BLaER1 treated with 17β-estradiol and CSF1 and Interleukin-3, amounts not matched to agents 10 nM and 100 nM (cell line): Measurements from ENCODE around the gene EXOSC10.
A peak's percentile ranks its signal among the peaks of the same experiment; 100 is the strongest.
"Not testable (repeated sequence)": the region's sequence is repeated elsewhere in the genome, so short reads cannot be mapped to it uniquely, and the experiment has no call there.

Experiments
- H3K27ac ChIP-seq, 11 experiments: shearing (Covaris generic); formaldehyde crosslinking; 2 replicates each; pipeline ENCODE4 v1.8.1; 2022
- H3K27me3 ChIP-seq, 11 experiments: shearing (Covaris generic); formaldehyde crosslinking; 2 replicates each; pipeline ENCODE4 v1.8.1; 2022
- H3K36me3 ChIP-seq, 11 experiments: shearing (Covaris generic); formaldehyde crosslinking; 2 replicates each; pipeline ENCODE4 v1.8.1; 2022
- H3K4me1 ChIP-seq, 10 experiments: shearing (Covaris generic); formaldehyde crosslinking; 2 replicates each; pipeline ENCODE4 v1.8.1; 2022
- H3K4me2 ChIP-seq, 11 experiments: shearing (Covaris generic); formaldehyde crosslinking; 2 replicates each; pipeline ENCODE4 v1.8.1; 2022
- H3K4me3 ChIP-seq, 10 experiments: shearing (Covaris generic); formaldehyde crosslinking; 2 replicates each; pipeline ENCODE4 v1.8.1; 2022
- H3K9ac ChIP-seq, 11 experiments: shearing (Covaris generic); formaldehyde crosslinking; 2 replicates each; pipeline ENCODE4 v1.8.1; 2022
- H3K9me3 ChIP-seq, 11 experiments: shearing (Covaris generic); formaldehyde crosslinking; replicated peaks in 1 of 11; 2 replicates each; pipeline ENCODE4 v1.8.1; 2022
- H4K20me1 ChIP-seq, 11 experiments: shearing (Covaris generic); formaldehyde crosslinking; 2 replicates each; pipeline ENCODE4 v1.8.1; 2022
- Cebpa-rat ChIP-seq, 11 experiments: shearing (Covaris generic); IDR thresholded peaks; 2 replicates each; pipeline ENCODE4 v1.8.1; 2022

EXOSC10 gene

GRCh38 chr1:11054666-11055065 is 45.0 kb downstream of the EXOSC10 start:
- no peak for TF ChIP-seq Cebpa-rat (IDR thresholded peaks at IDR 0.05)
- Histone ChIP-seq H4K20me1 (peaks cover 0 to 79% (median 56%) of the 10 kb centered on the region in 11 experiments; a peak in 18 of 22 replicates), H3K4me3 (no peak overlapping the region), H3K9me3 (no peaks in the 10 kb centered on the region), H3K27ac (no peak overlapping the region), H3K36me3 (peaks cover 15 to 60% (median 50%) of the 10 kb centered on the region in 11 experiments; a peak in 21 of 22 replicates), H3K27me3 (no peaks in the 10 kb centered on the region), H3K4me2 (no peak overlapping the region), H3K9ac (no peak overlapping the region), H3K4me1 (peaks cover 11 to 48% (median 36%) of the 10 kb centered on the region in 10 experiments)

GRCh38 chr1:11054181-11054580 is 45.5 kb downstream of the EXOSC10 start:
- Histone ChIP-seq H3K27ac (no peak overlapping the region), H4K20me1 (peaks cover 0 to 76% (median 56%) of the 10 kb centered on the region in 11 experiments; a peak in 18 of 22 replicates), H3K9ac (no peak overlapping the region), H3K4me1 (peaks cover 10 to 48% (median 36%) of the 10 kb centered on the region in 10 experiments), H3K36me3 (peaks cover 15 to 60% (median 50%) of the 10 kb centered on the region in 11 experiments; a peak in 21 of 22 replicates), H3K27me3 (no peaks in the 10 kb centered on the region), H3K4me2 (no peak overlapping the region), H3K9me3 (no peaks in the 10 kb centered on the region), H3K4me3 (no peak overlapping the region)
- TF ChIP-seq Cebpa-rat (IDR thresholded peaks at IDR 0.05) = no peak

GRCh38 chr1:11053758-11054137 is 45.9 kb downstream of the EXOSC10 start:
- Histone ChIP-seq H3K27ac (no peak overlapping the region), H3K4me3 (no peak overlapping the region)

GRCh38 chr1:11052839-11053757 is 46.6 kb downstream of the EXOSC10 start:
- Histone ChIP-seq H3K27ac (no peak overlapping the region), H3K4me2 (peak overlapping the region in 6 of 11 experiments; percentile 1 to 42 (median 21); a peak in 7 of 22 replicates)
- no peak for TF ChIP-seq Cebpa-rat (IDR thresholded peaks at IDR 0.05)

More at GRCh38 chr1:11053758-11054137, 45.9 kb downstream of the EXOSC10 start:
- Histone ChIP-seq H3K4me1 (peaks cover 6 to 44% (median 33%) of the 10 kb centered on the region in 10 experiments), H3K4me2 (peak overlapping the region in 2 of 11 experiments; percentile 1 to 23; a peak in 4 of 22 replicates), H3K36me3 (peaks cover 15 to 55% (median 46%) of the 10 kb centered on the region in 11 experiments; a peak in 21 of 22 replicates), H4K20me1 (peaks cover 0 to 72% (median 52%) of the 10 kb centered on the region in 11 experiments; a peak in 18 of 22 replicates), H3K27me3 (no peaks in the 10 kb centered on the region), H3K9ac (no peak overlapping the region), H3K9me3 (no peaks in the 10 kb centered on the region)
- TF ChIP-seq Cebpa-rat (IDR thresholded peaks at IDR 0.05) = no peak

GRCh38 chr1:11051781-11052511 is 47.7 kb downstream of the EXOSC10 start:
- peak overlapping the region in 2 of 11 experiments; percentile 13 to 23; a peak in 1 of 22 replicates for H3K27ac ChIP-seq

More at GRCh38 chr1:11052839-11053757, 46.6 kb downstream of the EXOSC10 start:
- Histone ChIP-seq H4K20me1 (peaks cover 0 to 65% (median 48%) of the 10 kb centered on the region in 11 experiments; a peak in 18 of 22 replicates), H3K4me3 (no peak overlapping the region), H3K4me1 (peaks cover 0 to 38% (median 26%) of the 10 kb centered on the region in 10 experiments; a peak in 18 of 20 replicates), H3K9me3 (no peaks in the 10 kb centered on the region), H3K36me3 (peaks cover 15 to 49% (median 39%) of the 10 kb centered on the region in 11 experiments; a peak in 21 of 22 replicates), H3K27me3 (no peaks in the 10 kb centered on the region), H3K9ac (no peak overlapping the region)

GRCh38 chr1:11051121-11051520 is 48.5 kb downstream of the EXOSC10 start:
- not testable (repeated sequence) for H3K4me2 ChIP-seq, H3K9me3 ChIP-seq, H3K4me3 ChIP-seq, H3K27me3 ChIP-seq, H3K27ac ChIP-seq
- Histone ChIP-seq H3K36me3 (peaks cover 8 to 29% (median 20%) of the 10 kb centered on the region in 11 experiments; a peak in 21 of 22 replicates), H3K4me1 (peaks cover 0 to 29% (median 22%) of the 10 kb centered on the region in 10 experiments; a peak in 16 of 20 replicates), H3K9ac (0 out of 22 replicates have a peak overlapping the region, but pooled peaks of 1 of the 11 experiments have one; percentile 15), H4K20me1 (peaks cover 0 to 49% (median 31%) of the 10 kb centered on the region in 11 experiments; a peak in 18 of 22 replicates)

More at GRCh38 chr1:11051781-11052511, 47.7 kb downstream of the EXOSC10 start:
- H3K9ac ChIP-seq = peak overlapping the region in 3 of 11 experiments; percentile 13 to 31 (median 15); a peak in 3 of 22 replicates
- no peaks in the 10 kb centered on the region for H3K27me3 ChIP-seq
- no peaks in the 10 kb centered on the region for H3K9me3 ChIP-seq
- H3K36me3 ChIP-seq = peaks cover 15 to 37% (median 28%) of the 10 kb centered on the region in 11 experiments; a peak in 21 of 22 replicates
- no peak overlapping the region for H3K4me3 ChIP-seq
- H3K4me2 ChIP-seq = peak overlapping the region in 7 of 11 experiments; percentile 13 to 42 (median 27); a peak in 10 of 22 replicates
- peaks cover 0 to 54% (median 39%) of the 10 kb centered on the region in 11 experiments; a peak in 18 of 22 replicates for H4K20me1 ChIP-seq
- no peak for TF ChIP-seq Cebpa-rat (IDR thresholded peaks at IDR 0.05)
- peaks cover 0 to 29% (median 22%) of the 10 kb centered on the region in 10 experiments; a peak in 16 of 20 replicates for H3K4me1 ChIP-seq

- Histone ChIP-seq H3K36me3 (no peaks in the 10 kb centered on the region), H3K27me3 (no peaks in the 10 kb centered on the region), H3K9ac (no peak within 1 kb of the TSS)
Measured at GRCh38 chr1:11046625-11047365, 52.9 kb downstream of the EXOSC10 start, which contains the start of gene MASP2. TSS of gene MASP2 (minus strand) at chr1:11047239. CDS start at chr1:11047207, 32 bp downstream.

GRCh38 chr1:11046270-11046566 is 53.5 kb downstream of the EXOSC10 start:
- Histone ChIP-seq H3K9ac (no peak overlapping the region), H3K4me1 (no peaks in the 10 kb centered on the region), H3K4me3 (no peak overlapping the region), H4K20me1 (peaks cover 0 to 7% (median 0%) of the 10 kb centered on the region in 11 experiments; a peak in 1 of 22 replicates), H3K4me2 (no peak overlapping the region), H3K27me3 (no peaks in the 10 kb centered on the region), H3K36me3 (no peaks in the 10 kb centered on the region), H3K9me3 (no peaks in the 10 kb centered on the region), H3K27ac (no peak overlapping the region)
- no peak for TF ChIP-seq Cebpa-rat (IDR thresholded peaks at IDR 0.05)

More at GRCh38 chr1:11046625-11047365, 52.9 kb downstream of the EXOSC10 start, which contains the start of gene MASP2:
- Histone ChIP-seq H3K9me3 (no peaks in the 10 kb centered on the region), H4K20me1 (peaks cover 0 to 10% (median 0%) of the 10 kb centered on the region in 11 experiments; a peak in 4 of 22 replicates), H3K27ac (no peak within 1 kb of the TSS), H3K4me2 (no peak within 1 kb of the TSS), H3K4me1 (peaks cover 0 to 5% (median 3%) of the 10 kb centered on the region in 10 experiments; a peak in 13 of 20 replicates), H3K4me3 (no peak within 1 kb of the TSS)
- TF ChIP-seq Cebpa-rat (IDR thresholded peaks at IDR 0.05) = no peak
